Activated T-cell treated with anti-CD3 and anti-CD28 coated beads, Interleukin-2, amount 50 U/mL, for 1 hour (primary cell): ENCODE measurements around the gene ZNF385A.
"Not testable (repeated sequence)": the region's sequence is repeated elsewhere in the genome, so short reads cannot be mapped to it uniquely, and the experiment has no call there.

ENCODE experiments used
- DNase-seq: peaks from one replicate; pipeline ENCODE4 v3.0.0-alpha.2; 2020

Gene ZNF385A

GRCh38 chr12:54352891-54353874 lies 31.4 kb downstream of the ZNF385A start:
- DNase-seq: no peak

GRCh38 chr12:54352022-54352531 lies 32.5 kb downstream of the ZNF385A start:
- DNase-seq: peak; percentile 31

GRCh38 chr12:54351341-54351740 lies 33.2 kb downstream of the ZNF385A start:
- no peak for DNase-seq

DNA sequence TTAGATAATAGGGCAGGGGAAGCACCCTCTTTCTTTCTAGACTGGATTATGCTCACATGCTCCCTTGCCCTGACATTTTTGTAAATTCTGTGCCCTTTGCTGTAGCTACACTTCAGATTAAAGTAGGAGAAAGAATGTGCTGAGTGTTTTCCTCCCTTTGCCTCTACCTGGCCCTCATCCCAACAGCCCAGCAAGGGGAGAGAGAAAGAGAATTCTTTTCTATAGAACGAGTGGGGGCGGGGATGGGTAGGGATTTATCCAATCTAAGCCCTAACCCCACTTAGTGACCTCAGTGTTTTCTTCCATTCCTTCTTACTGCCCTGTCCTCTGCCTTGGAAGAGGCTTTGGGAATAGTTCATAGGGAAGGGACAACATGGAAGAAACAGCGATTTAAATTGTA lies 33.8 kb downstream of the ZNF385A start:
- no peak for DNase-seq

DNA sequence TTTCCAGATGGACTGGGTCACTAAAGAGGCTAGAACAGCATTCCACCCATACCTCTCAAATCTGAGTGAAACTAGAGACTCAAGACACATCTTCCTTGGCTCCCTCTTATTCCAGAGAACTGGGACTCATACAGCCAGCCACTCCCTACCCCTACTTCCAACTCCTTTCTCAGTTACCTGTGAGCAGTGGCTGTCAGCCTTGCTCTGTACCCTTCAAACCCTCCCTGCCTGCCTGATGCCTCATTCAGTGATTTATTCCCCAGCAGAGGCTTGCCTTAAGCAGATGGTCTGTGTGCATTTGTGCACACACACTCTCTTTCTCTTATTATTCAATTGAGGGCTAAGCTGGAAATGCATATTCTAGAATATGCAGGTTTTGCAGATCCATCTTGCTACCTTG lies 34.9 kb downstream of the ZNF385A start:
- DNase-seq: no peak

DNA sequence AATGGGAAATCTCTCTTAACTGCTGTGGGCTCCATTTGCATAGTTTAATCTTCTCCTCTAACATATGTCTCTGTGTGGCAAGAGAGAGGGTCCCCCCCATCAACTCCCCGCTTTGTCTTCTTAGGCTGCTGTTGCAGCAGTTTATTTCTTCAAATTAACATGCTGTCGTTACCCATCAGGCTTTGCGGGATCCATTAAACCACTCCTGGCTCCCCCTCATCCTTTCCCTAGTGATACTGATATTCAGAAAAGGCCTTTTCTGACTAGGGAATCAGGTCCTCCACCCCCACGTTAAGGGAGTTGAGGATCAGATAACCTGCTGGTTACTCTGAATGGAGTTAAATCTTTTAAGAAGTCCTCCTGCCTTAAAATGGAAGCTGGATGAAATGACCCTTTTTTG lies 35.5 kb downstream of the ZNF385A start:
- no peak for DNase-seq

- no peak for DNase-seq
Measured at GRCh38 chr12:54341378-54342300, 42.9 kb downstream of the ZNF385A start.

DNA sequence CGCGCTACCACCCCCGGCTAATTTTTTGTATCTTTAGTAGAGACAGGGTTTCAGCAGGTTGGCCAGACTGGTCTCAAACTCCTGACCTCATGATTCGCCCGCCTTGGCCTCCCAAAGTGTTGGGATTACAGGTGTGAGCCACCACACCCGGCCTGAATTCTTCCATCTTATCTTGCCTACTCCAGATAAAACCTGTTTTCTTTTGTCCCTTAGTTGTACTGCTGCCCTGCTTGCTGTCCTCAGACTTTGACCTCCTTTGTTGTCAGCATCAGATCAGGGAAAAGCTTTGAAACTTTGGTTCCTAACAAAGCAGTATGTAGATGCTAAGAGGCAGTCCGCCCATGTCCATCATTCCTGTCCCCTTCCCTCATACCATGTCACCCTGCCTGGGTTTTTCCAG lies 43.7 kb downstream of the ZNF385A start:
- DNase-seq: no peak

- no peak for DNase-seq
Measured at GRCh38 chr12:54338698-54339296, 45.7 kb downstream of the ZNF385A start.

DNA sequence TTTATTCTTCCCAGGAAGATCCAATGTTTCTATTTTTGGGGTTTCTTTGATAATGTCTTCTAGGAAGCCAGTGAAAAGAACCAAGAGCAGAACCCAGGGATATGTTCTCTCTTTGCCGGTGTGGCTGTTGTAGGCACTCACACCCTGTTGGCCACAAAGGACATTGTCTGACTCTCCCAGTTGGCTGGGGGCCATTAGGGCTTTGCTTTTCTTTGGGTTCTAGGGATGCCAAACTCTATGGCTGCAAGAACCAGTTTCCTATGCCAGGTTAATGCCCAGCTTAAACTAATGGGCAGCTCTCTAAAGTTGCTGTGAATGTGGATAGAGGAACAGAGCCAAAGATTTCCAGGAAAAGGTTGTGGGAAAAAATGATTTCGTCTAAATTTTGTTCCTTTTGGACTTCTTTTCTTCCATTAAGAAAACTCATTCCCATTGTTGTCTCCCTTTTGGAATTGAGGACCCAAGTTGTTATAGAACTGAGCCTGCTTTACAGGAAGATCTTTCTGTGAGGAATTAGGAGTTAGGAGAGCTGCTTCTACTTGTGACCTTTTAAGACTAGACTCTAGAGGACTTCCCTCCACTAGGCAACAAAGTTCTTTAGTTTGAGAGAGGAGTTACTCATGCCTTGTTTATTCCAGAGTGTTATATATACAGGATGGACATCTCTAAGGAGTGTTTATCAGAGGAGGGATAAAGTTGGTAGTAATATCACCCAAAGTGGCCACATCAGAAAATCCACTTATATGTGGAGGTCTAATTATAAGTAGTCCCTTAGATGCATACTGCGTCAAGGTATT lies 46.5 kb downstream of the ZNF385A start:
- no peak for DNase-seq

- no peak for DNase-seq
Measured at GRCh38 chr12:54337280-54337842, 47.2 kb downstream of the ZNF385A start.

DNA sequence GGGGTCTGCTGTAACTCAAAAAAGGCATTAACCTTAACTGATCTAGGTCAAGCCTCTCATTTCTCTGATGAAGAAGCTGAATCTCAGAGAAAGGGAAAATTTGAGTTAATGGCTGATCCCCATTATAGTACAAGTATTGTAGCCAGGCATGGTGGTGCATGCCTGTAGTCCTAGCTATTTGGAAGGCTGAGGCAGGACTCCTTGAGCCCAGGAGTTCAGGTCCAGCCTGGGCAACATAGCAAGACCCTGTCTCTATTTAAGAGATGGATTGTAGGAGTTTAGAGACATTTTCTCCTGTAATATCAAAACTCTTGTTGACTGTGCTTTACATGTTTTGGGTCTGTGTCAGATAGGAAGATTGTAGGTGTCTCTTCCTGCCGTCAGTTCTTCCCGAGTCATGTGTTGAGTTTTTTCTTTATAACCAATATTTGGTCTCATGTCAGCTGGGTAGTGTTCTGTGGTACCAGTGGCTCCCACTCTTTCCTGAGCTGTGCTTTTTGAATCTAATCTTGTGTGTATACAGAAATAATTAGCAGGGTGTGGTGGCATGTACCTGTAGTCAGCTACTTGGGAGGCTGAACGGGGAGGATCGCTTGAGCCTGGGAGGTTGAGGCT lies 51.0 kb downstream of the ZNF385A start:
- DNase-seq: no peak

GRCh38 chr12:54331461-54331860 lies 53.1 kb downstream of the ZNF385A start:
- DNase-seq: no peak

DNA sequence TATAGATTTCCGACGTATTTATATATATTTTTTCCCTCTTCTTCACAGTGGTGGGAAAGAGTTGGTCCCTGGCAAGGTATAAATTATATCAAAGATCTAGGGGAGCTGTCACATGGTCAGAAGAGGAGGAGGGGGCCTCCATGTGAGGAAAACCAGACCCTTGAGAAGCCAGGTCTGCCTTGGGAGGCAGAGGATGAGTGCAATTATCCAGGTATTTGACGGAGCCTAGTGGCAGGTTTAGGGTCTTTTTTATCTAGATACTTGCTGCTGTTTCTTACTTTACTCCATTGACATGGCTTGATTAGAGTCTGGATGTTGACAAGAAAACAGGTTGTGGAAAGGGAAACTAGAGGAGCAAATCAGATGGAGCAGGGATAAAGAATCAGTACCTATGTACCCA lies 54.1 kb downstream of the ZNF385A start:
- no peak for DNase-seq

- no peak for DNase-seq
Measured at GRCh38 chr12:54329759-54330158, 54.8 kb downstream of the ZNF385A start.

DNA sequence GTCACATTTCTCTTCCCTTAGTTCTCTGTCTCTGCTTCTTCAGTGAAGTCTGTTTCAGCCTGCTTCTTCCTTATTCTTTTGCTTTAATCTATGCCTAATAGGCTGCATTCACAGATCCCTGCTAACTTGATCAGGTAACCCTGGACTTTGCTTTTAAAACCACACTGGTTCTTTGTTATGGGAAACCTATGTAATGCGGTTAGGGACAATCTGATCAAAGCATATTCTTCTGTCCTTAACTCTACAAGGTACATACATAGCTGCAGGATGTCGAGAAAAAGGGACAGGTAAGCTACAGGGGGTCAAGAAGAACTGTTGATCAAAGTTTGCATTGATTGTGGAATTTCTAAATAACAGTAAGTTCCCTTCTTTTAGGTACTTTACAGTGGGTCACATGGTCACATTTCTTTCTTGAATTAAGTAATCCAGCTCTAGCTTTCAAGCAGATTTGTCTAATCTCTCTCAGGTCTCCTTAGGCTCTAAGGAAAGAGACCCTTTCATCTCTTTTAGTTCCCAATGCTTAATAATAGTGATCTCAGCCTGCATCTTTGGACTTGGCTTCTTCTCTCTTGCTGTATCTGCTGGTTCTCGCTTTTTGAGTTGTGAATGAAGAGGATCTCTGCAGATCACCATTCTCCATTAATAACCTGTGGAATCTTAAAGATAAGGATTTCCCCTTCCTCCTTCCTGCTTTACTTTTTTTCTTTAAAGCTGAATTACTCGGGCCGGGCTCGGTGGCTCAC lies 55.8 kb downstream of the ZNF385A start:
- DNase-seq: no peak

DNA sequence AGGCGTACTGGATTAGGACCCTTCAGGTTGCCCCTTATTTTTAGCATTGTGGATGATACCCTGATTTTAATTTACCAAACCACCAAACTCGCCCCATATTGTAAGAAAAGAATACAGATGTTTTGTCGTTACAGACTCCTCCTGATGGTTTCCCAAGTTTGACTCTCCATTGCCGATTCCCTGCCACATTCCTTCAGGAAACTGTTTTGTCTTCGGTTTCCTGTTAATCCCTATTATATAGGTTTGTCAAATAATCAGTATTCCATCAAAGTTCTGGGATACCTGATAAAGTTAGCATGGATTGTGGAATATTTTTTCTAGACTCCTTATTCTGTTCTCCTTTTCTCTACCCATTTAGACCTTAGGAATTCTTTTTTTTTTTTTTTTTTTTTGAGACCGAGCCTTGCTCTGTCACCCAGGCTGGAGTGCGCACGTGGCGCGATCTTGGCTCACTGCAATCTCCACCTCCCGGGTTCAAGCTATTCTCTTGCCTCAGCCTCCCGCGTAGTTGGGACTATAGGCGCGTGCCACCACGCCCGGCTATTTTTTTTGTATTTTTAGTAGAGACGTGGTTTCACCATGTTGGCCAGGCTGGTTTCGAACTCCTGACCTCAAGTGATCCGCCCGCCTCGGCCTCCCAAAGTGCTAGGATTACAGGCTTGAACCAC lies 59.0 kb downstream of the ZNF385A start:
- not testable (repeated sequence) for DNase-seq

DNA sequence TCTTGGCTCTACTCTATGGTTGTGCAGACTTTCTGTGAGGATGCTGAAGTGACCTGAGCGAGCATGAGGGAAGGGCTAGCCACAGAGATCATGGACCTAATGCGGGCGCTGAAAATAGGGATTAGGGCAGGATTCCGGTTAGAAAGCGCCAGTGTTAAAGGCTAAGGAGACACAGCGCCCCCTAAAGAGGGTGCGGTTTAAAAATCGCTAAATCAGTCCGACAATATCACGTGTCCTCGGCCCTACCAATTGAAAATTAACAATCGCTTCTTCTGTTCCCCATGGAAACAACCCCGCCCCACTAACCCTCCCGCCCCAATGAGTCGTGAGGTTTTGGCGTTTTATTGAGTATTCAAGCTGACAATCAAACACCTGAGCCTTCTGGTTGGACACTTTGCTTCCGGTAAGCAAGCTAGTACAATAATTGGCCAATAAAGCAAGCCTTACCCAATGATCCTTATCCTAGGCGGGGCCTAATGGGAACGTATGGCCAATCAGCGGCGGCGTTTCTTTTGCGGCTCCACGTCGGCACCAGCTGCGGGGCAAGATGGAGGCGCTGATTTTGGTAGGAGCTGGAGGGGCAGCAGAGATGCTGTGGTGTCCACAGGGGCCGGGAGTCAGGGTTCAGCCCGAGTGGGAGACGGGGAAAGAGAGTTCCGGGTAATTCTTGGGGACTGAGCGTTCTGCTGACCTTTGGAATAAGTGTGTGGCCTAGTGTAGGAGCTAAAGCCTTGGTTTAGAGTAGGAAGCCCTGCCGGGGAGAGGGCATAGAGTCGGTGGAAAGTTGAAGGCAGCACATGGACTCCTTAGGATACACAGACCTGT lies 59.7 kb downstream of the ZNF385A start, which contains the start of gene COPZ1:
COPZ1 (plus strand) TSS at position 515 of the 825 bp plus-strand sequence; CDS start at position 548, 33 bp downstream.
- peak; percentile 89 for DNase-seq

DNA sequence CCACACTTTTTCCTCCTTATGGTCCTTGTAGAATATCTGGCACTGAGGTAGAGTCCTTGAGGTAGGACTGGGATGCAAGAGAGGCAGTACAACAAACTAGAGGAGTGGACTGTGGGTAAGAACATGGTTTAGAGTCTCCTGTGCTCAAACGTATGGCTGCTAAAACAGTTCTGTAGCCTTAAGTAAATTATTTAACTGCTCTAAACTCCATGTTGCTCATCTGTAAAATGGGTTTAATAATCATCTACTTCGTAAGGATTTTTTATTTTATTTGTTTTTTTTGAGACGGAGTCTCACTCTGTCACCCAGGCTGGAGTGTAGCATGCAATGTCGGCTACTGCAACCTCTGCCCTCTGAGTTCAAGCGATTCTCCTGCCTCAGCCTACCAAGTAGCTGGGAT lies 63.2 kb downstream of the ZNF385A start:
- no peak for DNase-seq
